Mesendoderm (in vitro differentiated cells): Measurements from ENCODE around the gene FAM168A.
A peak's percentile ranks its signal among the peaks of the same experiment; 100 is the strongest.
"Not testable (repeated sequence)": the region's sequence is repeated elsewhere in the genome, so short reads cannot be mapped to it uniquely, and the experiment has no call there.

ENCODE experiments used
- DNase-seq: peaks from one replicate; pipeline ENCODE4 v3.0.0; 2013
- H2AK5ac ChIP-seq: 2 replicates; pipeline ENCODE4 v1.6.1; 2013; ENCODE audit warnings: low read length, inconsistent platforms
- H2BK120ac ChIP-seq: 2 replicates; pipeline ENCODE4 v1.6.1; 2013; ENCODE audit warnings: low read depth, mild to moderate bottlenecking, low read length, moderate library complexity, mixed read lengths
- H2BK15ac ChIP-seq: replicated peaks from 2 replicates; pipeline ENCODE4 v1.6.1; 2013; ENCODE audit warnings: low read depth, mild to moderate bottlenecking, moderate library complexity
- H2BK5ac ChIP-seq: 2 replicates; pipeline ENCODE4 v1.6.1; 2013; ENCODE audit warnings: low read length, inconsistent platforms
- H3K18ac ChIP-seq: 2 replicates; pipeline ENCODE4 v1.6.1; 2013; ENCODE audit warnings: mild to moderate bottlenecking, low read length, mixed read lengths
- H3K23ac ChIP-seq: one replicate; pipeline ENCODE4 v1.6.1; 2013; ENCODE audit warnings: low read length
- H3K27ac ChIP-seq: 2 replicates; pipeline ENCODE4 v1.5.1; 2013; ENCODE audit warnings: low read depth, mild to moderate bottlenecking, inconsistent platforms, low read length, moderate library complexity
- H3K27me3 ChIP-seq: 2 replicates; pipeline ENCODE4 v1.6.1; 2013; ENCODE audit warnings: low read length, control low read depth, mild to moderate bottlenecking, inconsistent platforms; ENCODE audit not compliant: insufficient read depth, poor library complexity
- H3K36me3 ChIP-seq: 2 replicates; pipeline ENCODE4 v1.6.1; 2013; ENCODE audit warnings: low read length, inconsistent platforms; ENCODE audit not compliant: control insufficient read depth, insufficient read depth
- H3K4ac ChIP-seq: one replicate; pipeline ENCODE4 v1.6.1; 2013; ENCODE audit warnings: low read depth, mild to moderate bottlenecking, low read length, moderate library complexity
- H3K4me1 ChIP-seq: 2 replicates; pipeline ENCODE4 v1.6.1; 2013; ENCODE audit warnings: low read depth, low read length, inconsistent platforms; ENCODE audit not compliant: control insufficient read depth
- H3K4me2 ChIP-seq: 2 replicates; pipeline ENCODE4 v1.6.1; 2013; ENCODE audit warnings: low read length
- H3K4me3 ChIP-seq: 2 replicates; pipeline ENCODE4 v1.5.1; 2013; ENCODE audit warnings: mild to moderate bottlenecking, low read length
- H3K56ac ChIP-seq: one replicate; pipeline ENCODE4 v1.6.1; 2013; ENCODE audit warnings: low read length
- H3K79me1 ChIP-seq: 2 replicates; pipeline ENCODE4 v1.6.1; 2013; ENCODE audit warnings: low read length, inconsistent platforms
- H3K79me2 ChIP-seq: 2 replicates; pipeline ENCODE4 v1.6.1; 2013; ENCODE audit warnings: mild to moderate bottlenecking, low read length; ENCODE audit not compliant: control insufficient read depth, insufficient read depth
- H3K9ac ChIP-seq: 2 replicates; pipeline ENCODE4 v1.6.1; 2013; ENCODE audit warnings: low read length, inconsistent platforms
- H4K5ac ChIP-seq: one replicate; pipeline ENCODE4 v1.6.1; 2013; ENCODE audit warnings: low read length
- H4K8ac ChIP-seq: one replicate; pipeline ENCODE4 v1.6.1; 2013; ENCODE audit warnings: low read depth, mild to moderate bottlenecking, control low read depth, low read length, moderate library complexity
- WGBS: extraction: QIAGEN DNeasy Blood & Tissue Kit; methylation state at CpG from one replicate; pipeline ENCODE4 v1.1.7; 2013; ENCODE audit warnings: low lambda C conversion rate, missing lambda C conversion rate; ENCODE audit not compliant: insufficient coverage; ENCODE audit errors: extremely low coverage; 5-methylcytosine and 5-hydroxymethylcytosine counted together

FAM168A gene

GRCh38 chr11:73571982-73572381, 25.9 kb downstream of the FAM168A start:
- H3K4me3 ChIP-seq, H2BK15ac ChIP-seq, H4K8ac ChIP-seq, H3K23ac ChIP-seq, H3K18ac ChIP-seq, H4K5ac ChIP-seq, H3K56ac ChIP-seq, H2BK120ac ChIP-seq, H3K27ac ChIP-seq, H3K4ac ChIP-seq, H2AK5ac ChIP-seq, H3K9ac ChIP-seq, H3K4me2 ChIP-seq, H2BK5ac ChIP-seq, DNase-seq, H3K27me3 ChIP-seq, H3K79me1 ChIP-seq, H3K4me1 ChIP-seq, H3K36me3 ChIP-seq, H3K79me2 ChIP-seq: not testable (repeated sequence)
- no CpG with 5 or more reads among the region's 30 CpGs for WGBS

- no peak overlapping the region for H3K4me3 ChIP-seq
- peaks cover 3% of the 10 kb centered on the region for H3K4me1 ChIP-seq
- no peak overlapping the region for H4K8ac ChIP-seq
- no peak for DNase-seq
- H3K9ac ChIP-seq = no peak overlapping the region
- H3K36me3 ChIP-seq = no peaks in the 10 kb centered on the region
- H2BK120ac ChIP-seq = no peak overlapping the region
- no peak overlapping the region for H3K27ac ChIP-seq
- no peak overlapping the region for H2AK5ac ChIP-seq
- no peak overlapping the region for H3K56ac ChIP-seq
- no peak overlapping the region for H2BK15ac ChIP-seq
- no peak overlapping the region for H3K4ac ChIP-seq
- no peak overlapping the region for H2BK5ac ChIP-seq
- H3K23ac ChIP-seq = no peak overlapping the region
- no CpG with 5 or more reads among the region's 1 CpG for WGBS
- H3K4me2 ChIP-seq = no peak overlapping the region
- H3K79me2 ChIP-seq = no peaks in the 10 kb centered on the region
- no peaks in the 10 kb centered on the region for H3K79me1 ChIP-seq
- no peak overlapping the region for H3K18ac ChIP-seq
- no peak overlapping the region for H4K5ac ChIP-seq
- no peaks in the 10 kb centered on the region for H3K27me3 ChIP-seq
These were observed 27.3 kb downstream of the FAM168A start for GRCh38 chr11:73570415-73571114.

GRCh38 chr11:73566977-73567755, 30.7 kb downstream of the FAM168A start:
- H3K9ac ChIP-seq = no peak overlapping the region
- H2AK5ac ChIP-seq = no peak overlapping the region
- no peak overlapping the region for H3K18ac ChIP-seq
- no peak overlapping the region for H3K4me2 ChIP-seq
- no CpG with 5 or more reads among the region's 8 CpGs for WGBS
- H3K23ac ChIP-seq = no peak overlapping the region
- H4K5ac ChIP-seq = no peak overlapping the region
- no peak overlapping the region for H3K56ac ChIP-seq
- H3K79me2 ChIP-seq = no peaks in the 10 kb centered on the region
- H3K79me1 ChIP-seq = peaks cover 5% of the 10 kb centered on the region
- no peak overlapping the region for H3K4me3 ChIP-seq
- H3K4me1 ChIP-seq = peaks cover 3% of the 10 kb centered on the region
- no peak overlapping the region for H3K4ac ChIP-seq
- peak; percentile 51 for DNase-seq
- no peak overlapping the region for H3K27ac ChIP-seq
- H3K36me3 ChIP-seq = no peaks in the 10 kb centered on the region
- no peak overlapping the region for H2BK5ac ChIP-seq
- H2BK120ac ChIP-seq = no peak overlapping the region
- no peak overlapping the region for H4K8ac ChIP-seq
- H2BK15ac ChIP-seq = no peak overlapping the region
- no peaks in the 10 kb centered on the region for H3K27me3 ChIP-seq

GRCh38 chr11:73566422-73566821, 31.5 kb downstream of the FAM168A start:
- no peak overlapping the region for H2BK5ac ChIP-seq
- H2AK5ac ChIP-seq = no peak overlapping the region
- no peak overlapping the region for H3K9ac ChIP-seq
- H3K23ac ChIP-seq = no peak overlapping the region
- H3K18ac ChIP-seq = no peak overlapping the region
- no peak overlapping the region for H3K27ac ChIP-seq
- H3K79me1 ChIP-seq = peaks cover 5% of the 10 kb centered on the region
- no peaks in the 10 kb centered on the region for H3K36me3 ChIP-seq
- no peak overlapping the region for H2BK15ac ChIP-seq
- H3K79me2 ChIP-seq = no peaks in the 10 kb centered on the region
- no peak overlapping the region for H3K4me3 ChIP-seq
- no peak overlapping the region for H4K5ac ChIP-seq
- no peak overlapping the region for H3K4ac ChIP-seq
- no peak overlapping the region for H3K56ac ChIP-seq
- no peaks in the 10 kb centered on the region for H3K27me3 ChIP-seq
- H3K4me2 ChIP-seq = no peak overlapping the region
- no peak for DNase-seq
- H4K8ac ChIP-seq = no peak overlapping the region
- H3K4me1 ChIP-seq = peaks cover 3% of the 10 kb centered on the region
- no peak overlapping the region for H2BK120ac ChIP-seq

GRCh38 chr11:73565804-73566203, 32.1 kb downstream of the FAM168A start:
- H3K27ac ChIP-seq = no peak overlapping the region
- no CpG with 5 or more reads among the region's 1 CpG for WGBS
- DNase-seq = no peak

More at GRCh38 chr11:73565804-73566203, 32.1 kb downstream of the FAM168A start:
- Histone ChIP-seq H2AK5ac (no peak overlapping the region), H4K8ac (no peak overlapping the region), H3K9ac (no peak overlapping the region), H2BK5ac (no peak overlapping the region), H3K4me2 (no peak overlapping the region), H3K18ac (no peak overlapping the region), H3K4me1 (peaks cover 3% of the 10 kb centered on the region), H3K27me3 (no peaks in the 10 kb centered on the region), H3K4ac (no peak overlapping the region), H2BK120ac (no peak overlapping the region), H3K79me1 (peaks cover 5% of the 10 kb centered on the region), H4K5ac (no peak overlapping the region), H3K23ac (no peak overlapping the region), H3K56ac (no peak overlapping the region), H2BK15ac (no peak overlapping the region), H3K79me2 (no peaks in the 10 kb centered on the region), H3K36me3 (no peaks in the 10 kb centered on the region), H3K4me3 (no peak overlapping the region)
